H1 (cell line): Measurements from ENCODE around the gene SKIC8. TPM values are rescaled to one million over a fixed set of nuclear protein-coding genes. Genes with fewer than 3 reads are reported as not detected.

Experiments
- CTCF ChIA-PET: fragments of 300-600 bp; sonication (Branson Sonifier 250); formaldehyde crosslinking; loops from one replicate; lab custom pipeline; 2021; ENCODE audit not compliant: partially characterized antibody; lab: Charles Lee
- POLR2A ChIA-PET: fragments of 300-600 bp; sonication (Branson Sonifier 250); formaldehyde crosslinking; loops from one replicate; lab custom pipeline; 2021; ENCODE audit warnings: inconsistent platforms; ENCODE audit not compliant: partially characterized antibody; lab: Charles Lee
- DNase-seq, 2 experiments: peaks; one replicate each; pipeline versions ENCODE4 v3.0.0 to v3.0.0-alpha.2; 2010 to 2022; ENCODE audit warnings: low spot score in 2 of 2, low read depth in 1 of 2, mixed read lengths in 1 of 2
- FAIRE-seq: peaks from 2 replicates; lab custom pipeline; 2011; peaks lifted over from hg19 to GRCh38; lab: Jason Lieb, UNC
- H2AFZ ChIP-seq: 2 replicates; pipeline ENCODE4 v1.8.1; 2012; ENCODE audit warnings: low read length, inconsistent platforms
- H2AK5ac ChIP-seq: 2 replicates; pipeline ENCODE4 v1.6.1; 2013; ENCODE audit warnings: low read depth, low read length
- H2BK120ac ChIP-seq: replicated peaks from 2 replicates; pipeline ENCODE3; 2013; ENCODE audit warnings: low read depth, low read length, inconsistent platforms
- H2BK12ac ChIP-seq: 2 replicates; pipeline ENCODE4 v1.6.1; 2013; ENCODE audit warnings: low read depth, low read length
- H2BK15ac ChIP-seq: 2 replicates; pipeline ENCODE4 v1.6.1; 2013; ENCODE audit warnings: low read length
- H2BK20ac ChIP-seq: 2 replicates; pipeline ENCODE4 v1.6.1; 2013; ENCODE audit warnings: low read length
- H2BK5ac ChIP-seq: 2 replicates; pipeline ENCODE4 v1.6.1; 2013; ENCODE audit warnings: low read depth, low read length
- H3K14ac ChIP-seq: 2 replicates; pipeline ENCODE4 v1.6.1; 2013; ENCODE audit warnings: inconsistent platforms; ENCODE audit not compliant: insufficient read length
- H3K18ac ChIP-seq: 2 replicates; pipeline ENCODE4 v1.6.1; 2013; ENCODE audit warnings: low read length; ENCODE audit errors: extremely low read depth
- H3K23ac ChIP-seq: 2 replicates; pipeline ENCODE4 v1.6.1; 2013; ENCODE audit warnings: inconsistent platforms; ENCODE audit not compliant: insufficient read length
- H3K23me2 ChIP-seq: 2 replicates; pipeline ENCODE4 v1.6.1; 2013; ENCODE audit warnings: low read depth, low read length
- H3K27ac ChIP-seq: 2 replicates; pipeline ENCODE4 v1.6.1; 2011; ENCODE audit warnings: low read depth, low read length, inconsistent platforms
- H3K27me3 ChIP-seq, 4 experiments: replicated peaks in 1 of 4; 1 replicate in 1 of 4; 2 replicates in 3 of 4; pipeline versions ENCODE4 v1.6.1 to v1.8.1; 2011 to 2013; ENCODE audit warnings: low read length in 3 of 4, mild to moderate bottlenecking in 3 of 4, inconsistent platforms in 2 of 4, mixed read lengths in 2 of 4, moderate library complexity in 1 of 4; ENCODE audit not compliant: control insufficient read depth in 3 of 4, insufficient read depth in 3 of 4; ENCODE audit errors: extremely low read depth in 1 of 4
- H3K36me3 ChIP-seq, 4 experiments: 2 replicates each; pipeline versions ENCODE4 v1.6.1 to v1.8.1; 2011 to 2013; ENCODE audit warnings: mild to moderate bottlenecking in 4 of 4, low read length in 3 of 4, moderate library complexity in 2 of 4, control low read depth in 1 of 4, inconsistent platforms in 1 of 4; ENCODE audit not compliant: insufficient read depth in 4 of 4, control insufficient read depth in 2 of 4
- H3K4ac ChIP-seq: replicated peaks from 2 replicates; pipeline ENCODE3; 2013; ENCODE audit warnings: low read length, low read depth, mixed read lengths, inconsistent platforms; ENCODE audit not compliant: insufficient read length
- H3K4me1 ChIP-seq, 4 experiments: replicated peaks in 1 of 4; 1 replicate in 1 of 4; 2 replicates in 3 of 4; pipeline versions ENCODE4 v1.6.1 to v1.8.1; 2011 to 2013; ENCODE audit warnings: low read length in 3 of 4, inconsistent platforms in 2 of 4, mixed read lengths in 1 of 4; ENCODE audit not compliant: insufficient read depth in 4 of 4, control insufficient read depth in 3 of 4
- H3K4me2 ChIP-seq, 2 experiments: 2 replicates each; pipeline versions ENCODE4 v1.6.1 to v1.8.1; 2011 to 2013; ENCODE audit warnings: low read depth in 2 of 2, low read length in 2 of 2, control low read depth in 1 of 2, inconsistent platforms in 1 of 2, mild to moderate bottlenecking in 1 of 2; ENCODE audit not compliant: insufficient read depth in 1 of 2
- H3K4me3 ChIP-seq, 4 experiments: fragments of 200-600, 300-600 bp in 1 of 4; sonication (generic), shearing (Covaris generic), sonication (Bioruptor Twin) in 1 of 4; 2 replicates each; pipeline versions ENCODE4 v1.5.1 to v1.8.1; 2011 to 2016; ENCODE audit warnings: low read length in 4 of 4, low read depth in 3 of 4, control low read depth in 2 of 4, inconsistent platforms in 2 of 4, mild to moderate bottlenecking in 2 of 4, mixed read lengths in 1 of 4, moderate library complexity in 1 of 4; ENCODE audit not compliant: insufficient read depth in 2 of 4; ENCODE audit errors: extremely low read depth in 1 of 4
- H3K56ac ChIP-seq: replicated peaks from 2 replicates; pipeline ENCODE3; 2013; ENCODE audit warnings: low read depth, mild to moderate bottlenecking, mixed read lengths, low read length, inconsistent platforms; ENCODE audit not compliant: insufficient read length
- H3K79me1 ChIP-seq: 2 replicates; pipeline ENCODE4 v1.6.1; 2013; ENCODE audit warnings: low read depth, low read length, control low read depth
- H3K79me2 ChIP-seq, 2 experiments: 2 replicates each; pipeline versions ENCODE4 v1.6.1 to v1.8.1; 2012 to 2013; ENCODE audit warnings: low read length in 2 of 2, mild to moderate bottlenecking in 2 of 2, inconsistent platforms in 1 of 2; ENCODE audit not compliant: insufficient read depth in 2 of 2, control insufficient read depth in 1 of 2
- H3K9ac ChIP-seq, 4 experiments: replicated peaks in 1 of 4; 1 replicate in 1 of 4; 2 replicates in 3 of 4; pipeline versions ENCODE4 v1.6.1 to v1.8.1; 2011 to 2013; ENCODE audit warnings: low read depth in 3 of 4, low read length in 3 of 4, control low read depth in 2 of 4, mild to moderate bottlenecking in 2 of 4, moderate library complexity in 2 of 4, inconsistent platforms in 1 of 4; ENCODE audit errors: extremely low read depth in 1 of 4
- H3K9me3 ChIP-seq, 2 experiments: 2 replicates each; pipeline versions ENCODE4 v1.6.1 to v1.8.1; 2012 to 2013; ENCODE audit warnings: mild to moderate bottlenecking in 2 of 2, moderate library complexity in 2 of 2, control low read depth in 1 of 2, inconsistent platforms in 1 of 2, low read depth in 1 of 2, low read length in 1 of 2, mixed read lengths in 1 of 2; ENCODE audit not compliant: insufficient read depth in 2 of 2
- H4K20me1 ChIP-seq, 2 experiments: replicated peaks in 1 of 2; 2 replicates each; pipeline versions ENCODE3 to v1.8.1; 2011 to 2013; ENCODE audit warnings: inconsistent platforms in 2 of 2, low read length in 2 of 2, mild to moderate bottlenecking in 1 of 2; ENCODE audit not compliant: insufficient read depth in 2 of 2, control insufficient read depth in 1 of 2
- H4K5ac ChIP-seq: 2 replicates; pipeline ENCODE4 v1.6.1; 2013; ENCODE audit warnings: low read length, low read depth, mixed read lengths, inconsistent platforms; ENCODE audit not compliant: insufficient read length
- H4K8ac ChIP-seq: 2 replicates; pipeline ENCODE4 v1.8.0; 2013; ENCODE audit warnings: mild to moderate bottlenecking, moderate library complexity, low read length, inconsistent platforms; ENCODE audit not compliant: insufficient read depth; ENCODE audit errors: extremely low read depth
- H4K91ac ChIP-seq: replicated peaks from 2 replicates; pipeline ENCODE3; 2013; ENCODE audit warnings: low read length, mixed read lengths, inconsistent platforms; ENCODE audit not compliant: insufficient read length
- BCL11A ChIP-seq, 2 experiments: IDR thresholded peaks; one replicate each; pipeline ENCODE4 v1.6.1; 2011; ENCODE audit warnings: low read depth in 2 of 2, low read length in 2 of 2, mild to moderate bottlenecking in 2 of 2
- CHD2 ChIP-seq: IDR thresholded peaks from 2 replicates; pipeline ENCODE4 v1.6.1; 2012; ENCODE audit warnings: low read length, improper control_type of control experiment
- KDM1A ChIP-seq: fragments of 200-600, 300-600 bp; sonication (generic); IDR thresholded peaks from 2 replicates; pipeline ENCODE4 v1.7.1; 2016; ENCODE audit warnings: mild to moderate bottlenecking, low read length, borderline replicate concordance
- POU5F1 ChIP-seq: IDR thresholded peaks from 2 replicates; pipeline ENCODE4 v1.6.1; 2011; ENCODE audit warnings: low read depth, mild to moderate bottlenecking, low read length, moderate library complexity
- RAD21 ChIP-seq, 2 experiments: IDR thresholded peaks in 1 of 2; conservative IDR thresholded peaks in 1 of 2; 2 replicates each; pipeline ENCODE4 v1.6.1; 2011; ENCODE audit warnings: low read depth in 2 of 2, low read length in 2 of 2, improper control_type of control experiment in 1 of 2, inconsistent platforms in 1 of 2, mild to moderate bottlenecking in 1 of 2, moderate library complexity in 1 of 2
- RNF2 ChIP-seq: fragments of 200-900, 300-1000 bp; sonication (generic); IDR thresholded peaks from 2 replicates; pipeline ENCODE4 v1.7.1; 2016; ENCODE audit warnings: borderline replicate concordance, low read depth, mild to moderate bottlenecking, antibody characterized with exemption, low read length; ENCODE audit not compliant: poor library complexity, severe bottlenecking; ENCODE audit errors: missing control alignments
- SIN3A ChIP-seq, 2 experiments: IDR thresholded peaks in 1 of 2; conservative IDR thresholded peaks in 1 of 2; 2 replicates each; pipeline ENCODE4 v1.6.1; 2011 to 2012; ENCODE audit warnings: low read length in 2 of 2, improper control_type of control experiment in 1 of 2, low read depth in 1 of 2, mild to moderate bottlenecking in 1 of 2
- SIX5 ChIP-seq: IDR thresholded peaks from 2 replicates; pipeline ENCODE4 v1.6.1; 2011; ENCODE audit warnings: mild to moderate bottlenecking, low read depth, low read length
- SUZ12 ChIP-seq: fragments of 200-600 bp; sonication (generic); IDR thresholded peaks from 2 replicates; pipeline ENCODE4 v1.6.1; 2012; ENCODE audit warnings: mild to moderate bottlenecking, inconsistent platforms, low read length, moderate library complexity, mixed read lengths
- TAF1 ChIP-seq: IDR thresholded peaks from 2 replicates; pipeline ENCODE4 v1.6.1; 2011; ENCODE audit warnings: mild to moderate bottlenecking, low read depth, low read length
- YY1 ChIP-seq: IDR thresholded peaks from 2 replicates; pipeline ENCODE4 v1.6.1; 2011; ENCODE audit warnings: low read depth, mild to moderate bottlenecking, low read length
- polyA plus RNA-seq, 7 experiments: library from polyadenylated mRNA; depleted of rRNA in 3 of 7; stranded (reverse) in 5 of 7; unstranded in 2 of 7; fragments of >200 nt in 5 of 7; fragments of 200-250 nt in 2 of 7; gene quantifications; 1 replicate in 5 of 7; 2 replicates in 1 of 7; 4 replicates in 1 of 7; pipeline versions ENCODE4 v1.2.1 to v1.2.3, GENCODE V29; 2011 to 2013; ENCODE audit warnings: missing spikeins in 2 of 7, mixed read lengths in 2 of 7
- total RNA-seq: library from RNA; stranded (reverse); fragmentation: NEBNext Ultra II Directional; extraction: Animal tissue kit (Norgen Biotek cat#: 25700); gene quantifications from 2 replicates; pipeline ENCODE4 v1.2.1, GENCODE V29; 2021
- TF ChIP-seq, protein P1 (sequence below): IDR thresholded peaks from 2 replicates; pipeline ENCODE4 v1.6.1; 2012; ENCODE audit warnings: low read length, inconsistent platforms

The SKIC8 gene
- total and polyA plus RNA-seq, 2 of the 8 experiments (the other 6 are each of a cell fraction or from before 2014, with no cell fraction given): 44.2 to 77.7 TPM

DNA sequence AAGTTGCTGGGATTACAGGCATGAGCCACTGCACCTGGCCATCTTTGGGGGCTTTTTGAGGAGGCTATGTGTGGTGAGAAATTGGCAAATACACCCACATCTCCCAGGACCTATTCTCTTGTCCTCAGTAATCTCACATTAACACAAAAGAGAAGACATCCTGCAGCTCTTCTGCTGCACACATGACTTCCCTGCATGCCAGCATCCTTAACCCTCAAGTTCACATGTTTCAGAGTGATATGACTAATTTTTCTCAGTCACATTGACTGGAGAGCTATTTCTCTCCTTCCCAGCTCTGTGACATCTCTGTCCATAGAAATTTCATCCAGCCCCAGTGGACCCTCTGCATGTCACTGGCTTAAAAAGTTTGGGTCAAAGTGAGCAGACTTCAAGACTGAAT lies 1.9 kb upstream of the SKIC8 start:
- no peak overlapping the region for H3K23ac ChIP-seq
- H3K18ac ChIP-seq: no peak overlapping the region
- H3K9me3 ChIP-seq: no peaks in the 10 kb centered on the region
- DNase-seq (no peak), FAIRE-seq (no peak)
- no peak overlapping the region for H2BK5ac ChIP-seq
- no peak overlapping the region for H3K4me2 ChIP-seq
- no peak overlapping the region for H2BK12ac ChIP-seq
- no peaks in the 10 kb centered on the region for H4K20me1 ChIP-seq
- no peak overlapping the region for H3K56ac ChIP-seq
- ChIA-PET CTCF (interaction anchor here (0.8 to 1.6 kb wide), 3 partner anchors 60 to 193 kb away, joined by 3 to 4 read pairs (median 4); no protein-coding TSS in a partner anchor), POLR2A (interaction anchor here (1.2 kb wide), 1 partner anchor 11 kb away, joined by 3 read pairs; no protein-coding TSS in a partner anchor)
- peaks cover 3 to 19% of the 10 kb centered on the region in 2 experiments; a peak in 3 of 4 replicates for H3K79me2 ChIP-seq
- H3K14ac ChIP-seq: no peak overlapping the region
- H4K91ac ChIP-seq: no peak overlapping the region
- no peak overlapping the region for H3K4me3 ChIP-seq
- peaks cover 0 to 2% (median 0%) of the 10 kb centered on the region in 4 experiments; a peak in 2 of 7 replicates for H3K4me1 ChIP-seq
- H3K4ac ChIP-seq: no peak overlapping the region
- H2AFZ ChIP-seq: no peak overlapping the region
- H3K23me2 ChIP-seq: peaks cover 6% of the 10 kb centered on the region; the same call in 1 of the 2 replicates
- no peak overlapping the region for H2BK15ac ChIP-seq
- no peak overlapping the region for H3K27ac ChIP-seq
- no peak overlapping the region for H4K8ac ChIP-seq
- no peak overlapping the region for H3K9ac ChIP-seq
- H2AK5ac ChIP-seq: no peak overlapping the region
- no peak overlapping the region for H2BK20ac ChIP-seq
- H3K36me3 ChIP-seq: no peaks in the 10 kb centered on the region
- peaks cover 7% of the 10 kb centered on the region for H3K79me1 ChIP-seq
- H3K27me3 ChIP-seq: peaks cover 0 to 4% (median 0%) of the 10 kb centered on the region in 4 experiments; a peak in 2 of 7 replicates
- H2BK120ac ChIP-seq: no peak overlapping the region
- no peak overlapping the region for H4K5ac ChIP-seq
- TF ChIP-seq, protein P1, sequence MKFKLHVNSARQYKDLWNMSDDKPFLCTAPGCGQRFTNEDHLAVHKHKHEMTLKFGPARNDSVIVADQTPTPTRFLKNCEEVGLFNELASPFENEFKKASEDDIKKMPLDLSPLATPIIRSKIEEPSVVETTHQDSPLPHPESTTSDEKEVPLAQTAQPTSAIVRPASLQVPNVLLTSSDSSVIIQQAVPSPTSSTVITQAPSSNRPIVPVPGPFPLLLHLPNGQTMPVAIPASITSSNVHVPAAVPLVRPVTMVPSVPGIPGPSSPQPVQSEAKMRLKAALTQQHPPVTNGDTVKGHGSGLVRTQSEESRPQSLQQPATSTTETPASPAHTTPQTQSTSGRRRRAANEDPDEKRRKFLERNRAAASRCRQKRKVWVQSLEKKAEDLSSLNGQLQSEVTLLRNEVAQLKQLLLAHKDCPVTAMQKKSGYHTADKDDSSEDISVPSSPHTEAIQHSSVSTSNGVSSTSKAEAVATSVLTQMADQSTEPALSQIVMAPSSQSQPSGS: no peak
- TF ChIP-seq YY1 (no peak), POU5F1 (no peak), CHD2 (no peak), SIX5 (no peak), BCL11A (IDR thresholded peaks at IDR 0.05; ENCODE audit: low read depth in 2 of 2, low read length in 2 of 2) (no peak), KDM1A (no peak), SIN3A (conservative IDR thresholded peaks at IDR 0.05 in 1 of 2, IDR thresholded peaks at IDR 0.05 in 1 of 2; ENCODE audit: low read depth in 1 of 2, low read length in 2 of 2) (no peak), SUZ12 (no peak), RNF2 (no peak), TAF1 (no peak), RAD21 (IDR thresholded peaks at IDR 0.05 in 1 of 2, conservative IDR thresholded peaks at IDR 0.05 in 1 of 2; ENCODE audit: low read depth in 2 of 2, low read length in 2 of 2) (no peak)
